Parathyroid adenoma (tissue), 2 donors: Measurements from ENCODE around the gene CYTL1.

Experiments
- H2AFZ ChIP-seq: fragments of 300-600 bp; sonication (generic); one replicate; pipeline ENCODE4 v1.7.0; 2017; ENCODE audit warnings: antibody characterized with exemption, mild to moderate bottlenecking
- H3K27ac ChIP-seq: fragments of 300-600 bp; sonication (generic); one replicate; pipeline ENCODE4 v1.7.0; 2017
- H3K27me3 ChIP-seq: fragments of 300-600 bp; sonication (generic); one replicate; pipeline ENCODE4 v1.7.0; 2017; ENCODE audit warnings: low read length; ENCODE audit not compliant: control insufficient read depth, insufficient read depth
- H3K36me3 ChIP-seq: fragments of 300-600 bp; sonication (generic); one replicate; pipeline ENCODE4 v1.7.0; 2017; ENCODE audit warnings: low read length; ENCODE audit not compliant: control insufficient read depth, insufficient read depth
- H3K4me1 ChIP-seq: fragments of 300-600 bp; sonication (generic); one replicate; pipeline ENCODE4 v1.7.0; 2017; ENCODE audit warnings: control low read depth
- H3K4me2 ChIP-seq: fragments of 300-600 bp; sonication (generic); one replicate; pipeline ENCODE4 v1.7.0; 2017; ENCODE audit warnings: low read length
- H3K4me3 ChIP-seq: fragments of 300-600 bp; sonication (generic); one replicate; pipeline ENCODE4 v1.7.0; 2017; ENCODE audit warnings: low read depth, low read length
- H3K79me2 ChIP-seq: fragments of 300-600 bp; sonication (generic); one replicate; pipeline ENCODE4 v1.7.0; 2017; ENCODE audit warnings: control low read depth
- H3K9ac ChIP-seq: fragments of 300-600 bp; sonication (generic); one replicate; pipeline ENCODE4 v1.7.0; 2017; ENCODE audit warnings: mild to moderate bottlenecking
- H3K9me3 ChIP-seq: fragments of 300-600 bp; sonication (generic); one replicate; pipeline ENCODE4 v1.7.0; 2017; ENCODE audit warnings: low read length; ENCODE audit not compliant: control insufficient read depth
- CTCF ChIP-seq: fragments of 300-600 bp; sonication (generic); IDR thresholded peaks from one replicate; pipeline ENCODE4 v1.7.0; 2017; ENCODE audit warnings: antibody characterized with exemption, mild to moderate bottlenecking
- donor health status: primary hyperparathyroidism.

The CYTL1 gene

GRCh38 chr4:5018096-5018495, 1.2 kb downstream of the CYTL1 start:
- H3K9ac ChIP-seq: no peak overlapping the region
- no peak overlapping the region for H3K27ac ChIP-seq
- no peak overlapping the region for H2AFZ ChIP-seq
- H3K4me3 ChIP-seq: no peak overlapping the region
- no peaks in the 10 kb centered on the region for H3K79me2 ChIP-seq
- no peaks in the 10 kb centered on the region for H3K9me3 ChIP-seq
- H3K36me3 ChIP-seq: no peaks in the 10 kb centered on the region
- H3K4me1 ChIP-seq: no peaks in the 10 kb centered on the region
- no peaks in the 10 kb centered on the region for H3K27me3 ChIP-seq
- no peak overlapping the region for H3K4me2 ChIP-seq
- no peak for TF ChIP-seq CTCF

GRCh38 chr4:5014007-5014682, 5.1 kb downstream of the CYTL1 start:
- no peak overlapping the region for H2AFZ ChIP-seq
- H3K9ac ChIP-seq: no peak overlapping the region
- H3K9me3 ChIP-seq: no peaks in the 10 kb centered on the region
- no peaks in the 10 kb centered on the region for H3K79me2 ChIP-seq
- no peak overlapping the region for H3K4me3 ChIP-seq
- TF ChIP-seq CTCF: no peak
- no peaks in the 10 kb centered on the region for H3K4me1 ChIP-seq
- H3K36me3 ChIP-seq: no peaks in the 10 kb centered on the region
- no peak overlapping the region for H3K4me2 ChIP-seq
- no peaks in the 10 kb centered on the region for H3K27me3 ChIP-seq
- no peak overlapping the region for H3K27ac ChIP-seq

- no peak overlapping the region for H2AFZ ChIP-seq
- H3K27me3 ChIP-seq: no peaks in the 10 kb centered on the region
- H3K79me2 ChIP-seq: no peaks in the 10 kb centered on the region
- H3K4me2 ChIP-seq: no peak overlapping the region
- H3K4me1 ChIP-seq: no peaks in the 10 kb centered on the region
- no peaks in the 10 kb centered on the region for H3K36me3 ChIP-seq
- H3K9me3 ChIP-seq: no peaks in the 10 kb centered on the region
- TF ChIP-seq CTCF: no peak
- no peak overlapping the region for H3K27ac ChIP-seq
- no peak overlapping the region for H3K9ac ChIP-seq
- no peak overlapping the region for H3K4me3 ChIP-seq
These were observed 6.3 kb downstream of the CYTL1 start for GRCh38 chr4:5012958-5013357.

- Histone ChIP-seq H3K27me3 (no peaks in the 10 kb centered on the region), H3K79me2 (no peaks in the 10 kb centered on the region), H2AFZ (no peak overlapping the region), H3K4me3 (no peak overlapping the region), H3K36me3 (no peaks in the 10 kb centered on the region), H3K4me2 (no peak overlapping the region), H3K27ac (no peak overlapping the region), H3K4me1 (no peaks in the 10 kb centered on the region), H3K9ac (no peak overlapping the region), H3K9me3 (no peaks in the 10 kb centered on the region)
- no peak for TF ChIP-seq CTCF
These were observed 6.9 kb downstream of the CYTL1 start for GRCh38 chr4:5012244-5012898.

- Histone ChIP-seq H3K27ac (no peak overlapping the region), H2AFZ (no peak overlapping the region), H3K9me3 (no peaks in the 10 kb centered on the region), H3K79me2 (no peaks in the 10 kb centered on the region), H3K4me3 (no peak overlapping the region), H3K36me3 (no peaks in the 10 kb centered on the region), H3K27me3 (no peaks in the 10 kb centered on the region), H3K4me1 (no peaks in the 10 kb centered on the region), H3K9ac (no peak overlapping the region), H3K4me2 (no peak overlapping the region)
- no peak for TF ChIP-seq CTCF
These were observed 8.3 kb downstream of the CYTL1 start for GRCh38 chr4:5010984-5011383.
